AG09319 (cell line): ENCODE results near the gene PON1.

Experiments used
- DNase-seq: peaks from one replicate; pipeline ENCODE4 v3.0.0-alpha.2; 2010; ENCODE audit warnings: low read depth; ENCODE audit errors: extremely low read depth
- TF ChIP-seq, protein P1 (sequence below): IDR thresholded peaks from 2 replicates; pipeline ENCODE4 v1.5.1; 2011; ENCODE audit warnings: low read depth, mild to moderate bottlenecking, inconsistent platforms, low read length, moderate library complexity

PON1 gene

DNA sequence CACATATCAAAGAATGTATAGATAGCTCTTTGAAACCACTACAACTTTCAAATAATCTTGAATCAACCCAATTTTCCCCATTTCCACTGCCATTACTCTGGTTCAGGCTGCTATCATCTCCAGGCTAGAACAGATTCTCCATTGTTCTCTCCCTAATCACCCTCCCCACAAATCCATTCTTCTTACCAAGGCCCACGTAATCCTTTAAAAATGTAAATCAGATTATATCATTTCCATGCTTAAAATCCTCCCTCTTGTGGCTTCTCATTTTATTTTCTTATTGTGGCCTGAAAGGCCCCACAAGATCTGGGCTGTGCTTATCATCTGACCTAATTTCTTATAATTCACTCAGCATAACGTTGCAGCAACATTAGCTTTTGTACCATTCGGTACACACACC lies 3.0 kb upstream of the PON1 start:
- no peak for DNase-seq

DNA sequence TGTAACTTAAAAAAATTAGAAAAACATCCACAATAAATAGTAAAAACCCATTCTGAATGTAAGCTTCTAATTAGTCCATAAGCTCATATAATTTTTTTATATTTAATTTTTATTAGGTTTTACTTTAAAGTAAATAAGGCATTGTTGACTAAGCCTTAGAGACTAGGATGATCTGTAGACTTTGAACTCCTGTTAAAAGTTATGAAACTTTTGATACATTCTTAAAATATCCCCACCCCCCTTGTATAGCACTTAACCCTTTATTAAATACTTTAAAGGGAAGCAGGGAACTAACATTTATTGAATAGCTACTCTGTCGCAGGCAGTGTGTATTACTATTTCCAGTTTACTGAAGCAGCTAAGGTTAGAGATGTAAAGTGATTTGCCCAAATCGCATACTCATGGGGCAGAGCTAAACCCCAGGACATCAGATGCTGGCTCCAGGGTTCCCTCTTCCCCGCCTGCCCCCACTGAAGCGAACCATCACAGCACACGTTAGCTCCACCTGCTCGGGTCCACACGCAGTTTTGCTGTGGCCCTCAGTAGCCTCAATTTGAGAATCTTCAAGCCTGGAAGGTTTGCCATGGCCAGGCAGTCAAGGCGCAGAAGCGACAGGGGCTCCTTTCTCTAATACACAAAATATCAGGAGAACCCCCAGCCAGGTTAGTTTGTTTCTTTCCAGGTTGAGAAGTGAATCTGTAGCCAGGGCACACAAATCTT lies 762 bp downstream of the PON1 start:
- TF ChIP-seq, protein P1, sequence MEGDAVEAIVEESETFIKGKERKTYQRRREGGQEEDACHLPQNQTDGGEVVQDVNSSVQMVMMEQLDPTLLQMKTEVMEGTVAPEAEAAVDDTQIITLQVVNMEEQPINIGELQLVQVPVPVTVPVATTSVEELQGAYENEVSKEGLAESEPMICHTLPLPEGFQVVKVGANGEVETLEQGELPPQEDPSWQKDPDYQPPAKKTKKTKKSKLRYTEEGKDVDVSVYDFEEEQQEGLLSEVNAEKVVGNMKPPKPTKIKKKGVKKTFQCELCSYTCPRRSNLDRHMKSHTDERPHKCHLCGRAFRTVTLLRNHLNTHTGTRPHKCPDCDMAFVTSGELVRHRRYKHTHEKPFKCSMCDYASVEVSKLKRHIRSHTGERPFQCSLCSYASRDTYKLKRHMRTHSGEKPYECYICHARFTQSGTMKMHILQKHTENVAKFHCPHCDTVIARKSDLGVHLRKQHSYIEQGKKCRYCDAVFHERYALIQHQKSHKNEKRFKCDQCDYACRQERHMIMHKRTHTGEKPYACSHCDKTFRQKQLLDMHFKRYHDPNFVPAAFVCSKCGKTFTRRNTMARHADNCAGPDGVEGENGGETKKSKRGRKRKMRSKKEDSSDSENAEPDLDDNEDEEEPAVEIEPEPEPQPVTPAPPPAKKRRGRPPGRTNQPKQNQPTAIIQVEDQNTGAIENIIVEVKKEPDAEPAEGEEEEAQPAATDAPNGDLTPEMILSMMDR = no peak
- DNase-seq = no peak

More for the DNA sequence above, 3.0 kb upstream of the PON1 start:
- TF ChIP-seq, protein P1 = no peak

DNA sequence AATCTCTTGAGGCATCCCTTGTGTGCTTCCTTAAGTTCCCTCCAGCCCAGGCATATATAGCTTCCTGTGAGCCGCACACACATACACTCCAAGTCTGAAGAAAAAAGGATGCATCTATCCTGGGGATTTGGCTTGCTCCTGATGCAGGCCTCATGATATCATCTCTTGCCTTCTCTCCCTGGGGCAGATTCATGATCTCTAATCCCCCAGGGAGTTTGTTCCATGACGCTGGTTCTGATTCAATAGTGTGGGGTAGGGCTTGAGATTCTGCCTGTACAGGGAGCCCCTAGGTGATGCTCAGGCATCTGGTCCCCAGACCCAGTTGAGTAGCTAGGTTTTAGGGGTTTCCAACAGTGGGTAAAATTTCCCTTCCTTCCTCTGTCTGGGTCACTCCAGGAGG lies 1.5 kb downstream of the PON1 start:
- no peak for DNase-seq
- TF ChIP-seq, protein P1 = no peak

DNA sequence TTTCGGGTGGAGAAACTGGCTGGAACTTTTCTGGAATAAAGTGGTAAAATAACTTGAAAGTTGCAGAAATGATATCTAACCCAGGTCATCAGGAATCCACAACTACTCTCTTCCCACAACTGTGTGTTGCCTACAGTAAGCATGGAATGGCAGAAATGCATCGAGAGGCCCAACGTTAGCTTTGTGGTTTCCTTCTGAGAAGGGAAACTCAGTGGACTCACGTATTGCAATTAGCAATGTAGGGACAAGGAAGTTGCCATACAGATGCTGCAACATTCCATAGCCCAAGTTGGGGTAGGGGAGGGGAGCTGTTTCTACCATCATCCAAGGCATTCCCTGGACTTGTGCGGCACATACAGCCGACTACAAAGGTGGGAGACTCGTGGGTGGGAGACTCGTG lies 1.9 kb downstream of the PON1 start:
- TF ChIP-seq, protein P1 = no peak
- no peak for DNase-seq

GRCh38 chr7:95321720-95322119 lies 2.6 kb downstream of the PON1 start:
- TF ChIP-seq, protein P1 = no peak
- no peak for DNase-seq

GRCh38 chr7:95320651-95321050 lies 3.7 kb downstream of the PON1 start:
- TF ChIP-seq, protein P1 = no peak
- no peak for DNase-seq

DNA sequence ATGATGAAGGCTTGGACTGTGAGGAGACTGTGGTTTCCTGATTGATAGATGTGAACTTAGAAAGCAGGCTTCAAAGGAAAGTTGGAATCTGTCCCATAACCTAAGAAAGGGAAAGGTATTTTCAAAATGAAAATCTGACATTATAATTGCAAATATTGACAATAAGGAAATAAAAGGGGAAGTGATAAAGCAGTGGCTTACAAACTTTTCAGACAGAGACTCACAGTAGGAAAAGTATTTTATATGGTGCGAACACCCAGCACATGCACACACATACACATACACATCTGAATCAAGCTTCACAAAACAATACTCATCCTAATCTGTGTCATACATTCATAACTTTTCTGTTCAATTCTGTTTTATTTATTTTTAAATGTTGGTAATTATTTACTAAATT lies 4.8 kb downstream of the PON1 start:
- DNase-seq = no peak
- TF ChIP-seq, protein P1 = no peak
